Endometrial microvascular endothelial cells (primary cell): Measurements from ENCODE around the gene IPMK. TPM values are rescaled to one million over a fixed set of nuclear protein-coding genes. Genes with fewer than 3 reads are reported as not detected.
"Not testable (repeated sequence)": the region's sequence is repeated elsewhere in the genome, so short reads cannot be mapped to it uniquely, and the experiment has no call there.

ENCODE experiments used
- in situ Hi-C: cut with HindIII; loops from 2 replicates; pipeline ENCODE4 v1.10.0; 2017; ENCODE audit warnings: low sequenced_read_pairs, low pct_unique_long_range_greater_than_20kb; ENCODE audit errors: inconsistent ontology term
- total RNA-seq: library from RNA; depleted of rRNA; stranded (reverse); fragments of >200 nt; gene quantifications from one replicate; pipeline ENCODE4 v1.2.3, GENCODE V29; 2015; ENCODE audit errors: inconsistent ontology term

The IPMK gene
- total RNA-seq, 1 donor from 2014 or later: 5.5 TPM

- in situ Hi-C loops: no loop called here
These were observed 1.5 kb upstream of the IPMK start, which contains the start of gene CISD1 for GRCh38 chr10:58268946-58269781. Gene CISD1 (plus strand): TSS chr10:58269162. CDS start chr10:58269274, 112 bp downstream.

GRCh38 chr10:58268454-58268945 lies 806 bp upstream of the IPMK start:
- in situ Hi-C loops: no loop called here

- in situ Hi-C loops: no loop called here
These were observed 625 bp downstream of the IPMK start for GRCh38 chr10:58266826-58267712.

- in situ Hi-C loops: no loop called here
These were observed 1.5 kb downstream of the IPMK start for GRCh38 chr10:58266003-58266825.

- in situ Hi-C loops: no loop called here
These were observed 2.4 kb downstream of the IPMK start for GRCh38 chr10:58265249-58265648.

- in situ Hi-C loops: no loop called here
These were observed 2.9 kb downstream of the IPMK start for GRCh38 chr10:58264780-58265179.

- in situ Hi-C loops: no loop called here
These were observed 4.9 kb downstream of the IPMK start for GRCh38 chr10:58262766-58263165.

GRCh38 chr10:58260334-58260733 lies 7.4 kb downstream of the IPMK start:
- in situ Hi-C loops: no loop called here

- in situ Hi-C loops: no loop called here
These were observed 8.6 kb downstream of the IPMK start for GRCh38 chr10:58258977-58259692.

GRCh38 chr10:58256013-58256780 lies 11.5 kb downstream of the IPMK start:
- in situ Hi-C loops: not testable (repeated sequence)

GRCh38 chr10:58254644-58255043 lies 13.1 kb downstream of the IPMK start:
- in situ Hi-C loops: no loop called here

- in situ Hi-C loops: no loop called here
These were observed 14.5 kb downstream of the IPMK start for GRCh38 chr10:58253184-58253583.

GRCh38 chr10:58244666-58245065 lies 23.0 kb downstream of the IPMK start:
- in situ Hi-C loops: not testable (repeated sequence)

- in situ Hi-C loops: not testable (repeated sequence)
These were observed 23.5 kb downstream of the IPMK start for GRCh38 chr10:58244242-58244641.

- in situ Hi-C loops: not testable (repeated sequence)
These were observed 23.9 kb downstream of the IPMK start for GRCh38 chr10:58243801-58244200.

- in situ Hi-C loops: no loop called here
These were observed 24.4 kb downstream of the IPMK start for GRCh38 chr10:58243269-58243668.

- in situ Hi-C loops: no loop called here
These were observed 26.3 kb downstream of the IPMK start for GRCh38 chr10:58241346-58241745.
